Testis (tissue), 3 donors: ENCODE measurements around the gene SCARB1. TPM values are rescaled to one million over a fixed set of nuclear protein-coding genes. Genes with fewer than 3 reads are reported as not detected.
A peak's percentile ranks its signal among the peaks of the same experiment; 100 is the strongest.

Experiments
- DNase-seq: peaks from one replicate; pipeline ENCODE4 v3.0.0-alpha.2; 2019
- H3K27ac ChIP-seq, 2 donors: fragments of 200-600 bp; sonication (generic); one replicate each; pipeline ENCODE4 v1.5.1; 2019
- H3K27me3 ChIP-seq: fragments of 200-600 bp; sonication (generic); one replicate; pipeline ENCODE4 v1.5.1; 2019
- H3K36me3 ChIP-seq: fragments of 200-600 bp; sonication (generic); one replicate; pipeline ENCODE4 v1.5.1; 2017; ENCODE audit warnings: low read depth; ENCODE audit errors: missing control alignments
- H3K4me1 ChIP-seq: fragments of 200-600 bp; sonication (generic); one replicate; pipeline ENCODE4 v1.5.1; 2019
- H3K4me3 ChIP-seq, 2 donors: fragments of 200-600 bp; sonication (generic); one replicate each; pipeline ENCODE4 v1.5.1; 2017 to 2019
- H3K9me3 ChIP-seq: fragments of 200-600 bp; sonication (generic); one replicate; pipeline ENCODE4 v1.5.1; 2017
- POLR2A ChIP-seq: fragments of 450-650 bp; IDR thresholded peaks from one replicate; pipeline ENCODE4 v1.6.1; 2017; ENCODE audit warnings: antibody characterized with exemption, mild to moderate bottlenecking, moderate library complexity
- WGBS, 2 donors: methylation state at CpG; one replicate each; pipeline ENCODE4 v1.1.5; 2018; 5-methylcytosine and 5-hydroxymethylcytosine counted together
- intact Hi-C: fragments of 100-400 bp; cut with DNase I; formaldehyde crosslinking; loops from one replicate; pipeline ENCODE4 v1.15.1; 2023; ENCODE audit warnings: low total_unique reads
- polyA plus RNA-seq: library from polyadenylated mRNA; stranded (reverse); fragments of 350-450 nt; fragmentation: Illumina TruSeq; extraction: RNeasy Lipid Tissue Mini Kit (QIAGEN cat#74804); gene quantifications from one replicate; pipeline ENCODE4 v1.2.3, GENCODE V29; 2014; ENCODE audit warnings: low read depth, low replicate concordance; ENCODE audit not compliant: insufficient read depth
- small RNA-seq, 2 donors: library from RNA; depleted of rRNA; stranded (forward); fragments of <200 nt; gene quantifications; one replicate each; pipeline ENCODE3, GENCODE V24; 2016
- total RNA-seq, 2 donors: library from RNA; depleted of rRNA; stranded (reverse); fragments of >200 nt; gene quantifications; one replicate each; pipeline ENCODE4 v1.2.3, GENCODE V29; 2016
- TF ChIP-seq, protein P1 (sequence below), 3 experiments: fragments of 450-650 bp in 2 of 3; fragments of 200-600 bp in 1 of 3; sonication (generic) in 1 of 3; IDR thresholded peaks; one replicate each; pipeline ENCODE4 v1.5.1; 2016 to 2019; ENCODE audit warnings: antibody characterized with exemption in 3 of 3, mild to moderate bottlenecking in 2 of 3, moderate library complexity in 1 of 3

The SCARB1 gene
- total and polyA plus RNA-seq, 3 donors from 2014 or later, result 46.9 to 116 (median 73.6) TPM

DNA sequence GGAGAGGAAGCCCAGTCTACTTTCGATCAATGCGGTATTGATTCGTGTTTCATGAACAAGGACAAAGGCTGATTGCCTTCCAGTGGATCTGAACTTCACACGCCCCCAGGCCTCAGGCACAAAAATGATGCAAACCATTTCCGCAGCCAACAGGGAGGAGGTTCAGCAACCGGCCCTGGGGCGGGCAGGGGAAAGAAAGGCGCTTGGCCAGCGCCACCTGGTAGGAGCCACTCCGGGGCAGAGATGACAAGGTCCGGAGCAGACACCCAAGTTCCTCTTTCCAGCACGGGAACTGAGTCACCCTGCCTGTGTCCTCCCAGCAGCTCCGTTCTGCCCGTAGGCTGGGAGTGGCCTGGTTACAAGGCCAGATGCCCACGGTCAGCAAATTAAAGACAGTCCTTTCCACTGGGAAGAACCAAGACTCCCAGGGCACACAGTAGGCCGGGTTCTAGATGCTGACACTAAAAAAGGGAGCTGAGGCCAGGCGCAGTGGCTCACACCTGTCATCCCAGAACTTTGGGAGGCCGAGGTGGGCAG, 136.3 kb downstream of the SCARB1 start:
- WGBS, 2 donors, result 79 to 84% methylated on average over 8 to 18 of the region's 18 CpGs
- H3K4me3 ChIP-seq, result no peak overlapping the region
- DNase-seq, result no peak
- no peak for TF ChIP-seq POLR2A
- TF ChIP-seq, protein P1, sequence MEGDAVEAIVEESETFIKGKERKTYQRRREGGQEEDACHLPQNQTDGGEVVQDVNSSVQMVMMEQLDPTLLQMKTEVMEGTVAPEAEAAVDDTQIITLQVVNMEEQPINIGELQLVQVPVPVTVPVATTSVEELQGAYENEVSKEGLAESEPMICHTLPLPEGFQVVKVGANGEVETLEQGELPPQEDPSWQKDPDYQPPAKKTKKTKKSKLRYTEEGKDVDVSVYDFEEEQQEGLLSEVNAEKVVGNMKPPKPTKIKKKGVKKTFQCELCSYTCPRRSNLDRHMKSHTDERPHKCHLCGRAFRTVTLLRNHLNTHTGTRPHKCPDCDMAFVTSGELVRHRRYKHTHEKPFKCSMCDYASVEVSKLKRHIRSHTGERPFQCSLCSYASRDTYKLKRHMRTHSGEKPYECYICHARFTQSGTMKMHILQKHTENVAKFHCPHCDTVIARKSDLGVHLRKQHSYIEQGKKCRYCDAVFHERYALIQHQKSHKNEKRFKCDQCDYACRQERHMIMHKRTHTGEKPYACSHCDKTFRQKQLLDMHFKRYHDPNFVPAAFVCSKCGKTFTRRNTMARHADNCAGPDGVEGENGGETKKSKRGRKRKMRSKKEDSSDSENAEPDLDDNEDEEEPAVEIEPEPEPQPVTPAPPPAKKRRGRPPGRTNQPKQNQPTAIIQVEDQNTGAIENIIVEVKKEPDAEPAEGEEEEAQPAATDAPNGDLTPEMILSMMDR (IDR thresholded peaks at IDR 0.05), result no peak
- no peaks in the 10 kb centered on the region for H3K36me3 ChIP-seq
- intact Hi-C loops, result no loop called here
- peak overlapping the region; percentile 10 to 34 for H3K27ac ChIP-seq
- H3K27me3 ChIP-seq, result no peaks in the 10 kb centered on the region
- no peaks in the 10 kb centered on the region for H3K9me3 ChIP-seq
- peaks cover 16% of the 10 kb centered on the region for H3K4me1 ChIP-seq

Small RNA genes lying within 50 kb of the gene (small RNA-seq; reads per million reads assigned to genes)
- 0 reads per million in 2 donors for gene RNU6-927P

Other genes starting within 250 kb of the SCARB1 start
- gene UBC, start 50.8 kb upstream of the SCARB1 start, total RNA-seq, result 1,000 to 10,000 TPM; 1,262 to 1,458 TPM
- 2,678 TPM for gene UBC, start 50.8 kb upstream of the SCARB1 start, polyA plus RNA-seq
- gene DHX37, start 125.3 kb upstream of the SCARB1 start, total RNA-seq, result 10 to 100 TPM; 14.8 to 26.4 TPM
- gene DHX37, start 125.3 kb upstream of the SCARB1 start, polyA plus RNA-seq, result 12.5 TPM
- gene BRI3BP, start 129.8 kb upstream of the SCARB1 start, total RNA-seq, result 1 to 10 TPM; 3.5 to 3.8 TPM
- 3.5 TPM for gene BRI3BP, start 129.8 kb upstream of the SCARB1 start, polyA plus RNA-seq
- gene AACS, start 201.6 kb upstream of the SCARB1 start, total RNA-seq, result 10 to 100 TPM; 26.0 to 31.7 TPM
- gene AACS, start 201.6 kb upstream of the SCARB1 start, polyA plus RNA-seq, result 44.8 TPM